C4-2B (cell line): ENCODE results near the gene CHD5.

Experiments
- H3K27ac ChIP-seq: fragments of 450-650 bp; 2 replicates; pipeline ENCODE4 v1.5.1; 2017
- CTCF ChIP-seq: fragments of 450-650 bp; conservative IDR thresholded peaks from 2 replicates; pipeline ENCODE4 v1.5.1; 2017; ENCODE audit warnings: mild to moderate bottlenecking
- ZFX ChIP-seq: fragments of 450-650 bp; IDR thresholded peaks from 2 replicates; pipeline ENCODE4 v1.6.1; 2017

CHD5 gene

GRCh38 chr1:6134741-6135510 lies 45.2 kb downstream of the CHD5 start:
- H3K27ac ChIP-seq = no peak overlapping the region
- TF ChIP-seq CTCF = no peak
- no peak for TF ChIP-seq ZFX

- H3K27ac ChIP-seq = no peak overlapping the region
- TF ChIP-seq ZFX (no peak), CTCF (no peak)
Observed at GRCh38 chr1:6134206-6134605, 45.9 kb downstream of the CHD5 start.

GRCh38 chr1:6133146-6133895 lies 46.8 kb downstream of the CHD5 start:
- TF ChIP-seq ZFX (no peak), CTCF (no peak)
- no peak overlapping the region for H3K27ac ChIP-seq

- H3K27ac ChIP-seq = no peak overlapping the region
- TF ChIP-seq ZFX (no peak), CTCF (no peak)
Observed at GRCh38 chr1:6131561-6131960, 48.6 kb downstream of the CHD5 start.

GRCh38 chr1:6130596-6130995 lies 49.5 kb downstream of the CHD5 start:
- no peak overlapping the region for H3K27ac ChIP-seq
- TF ChIP-seq ZFX (no peak), CTCF (no peak)

- no peak overlapping the region for H3K27ac ChIP-seq
- TF ChIP-seq CTCF (no peak), ZFX (no peak)
Observed at GRCh38 chr1:6130036-6130435, 50.1 kb downstream of the CHD5 start.

GRCh38 chr1:6129313-6129712 lies 50.8 kb downstream of the CHD5 start:
- TF ChIP-seq ZFX (no peak), CTCF (no peak)
- H3K27ac ChIP-seq = no peak overlapping the region
